ENCODE measurements around the gene TBC1D13. TPM values are rescaled to one million over a fixed set of nuclear protein-coding genes. Genes with fewer than 3 reads are reported as not detected.
"Not testable (repeated sequence)": the region's sequence is repeated elsewhere in the genome, so short reads cannot be mapped to it uniquely, and the experiment has no call there.

TBC1D13 gene, protein sequence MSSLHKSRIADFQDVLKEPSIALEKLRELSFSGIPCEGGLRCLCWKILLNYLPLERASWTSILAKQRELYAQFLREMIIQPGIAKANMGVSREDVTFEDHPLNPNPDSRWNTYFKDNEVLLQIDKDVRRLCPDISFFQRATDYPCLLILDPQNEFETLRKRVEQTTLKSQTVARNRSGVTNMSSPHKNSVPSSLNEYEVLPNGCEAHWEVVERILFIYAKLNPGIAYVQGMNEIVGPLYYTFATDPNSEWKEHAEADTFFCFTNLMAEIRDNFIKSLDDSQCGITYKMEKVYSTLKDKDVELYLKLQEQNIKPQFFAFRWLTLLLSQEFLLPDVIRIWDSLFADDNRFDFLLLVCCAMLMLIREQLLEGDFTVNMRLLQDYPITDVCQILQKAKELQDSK
- 10 to 100 TPM; 32.7 to 49.4 (median 38.8) TPM for polyA plus RNA-seq (ENCODE audit: insufficient read length in 10 of 10)
- long read RNA-seq, donor 1, transcript TBC1D13-202 (12 exons, 3,906 nt) = major isoform, 9 of 9 reads
- long read RNA-seq, donor 1, partial matches to known transcripts = 0 of 9 reads
- long read RNA-seq, donor 1, other reads (novel, unspliced or antisense) = 0 of 9 reads
- long read RNA-seq, donor 2, transcript TBC1D13-202 (12 exons, 3,906 nt) = major isoform, 6 of 21 reads
- long read RNA-seq, donor 2, partial matches to known transcripts = 15 of 21 reads
- long read RNA-seq, donor 2, other reads (novel, unspliced or antisense) = 0 of 21 reads
- long read RNA-seq, donor 3 = 0 reads
- long read RNA-seq, donor 4, transcript TBC1D13-202 (12 exons, 3,906 nt) = major isoform, 6 of 19 reads
- long read RNA-seq, donor 4, partial matches to known transcripts = 13 of 19 reads
- long read RNA-seq, donor 4, other reads (novel, unspliced or antisense) = 0 of 19 reads
- long read RNA-seq, donor 5, transcript TBC1D13-202 (12 exons, 3,906 nt) = major isoform, 7 of 25 reads
- long read RNA-seq, donor 5, partial matches to known transcripts = 18 of 25 reads
- long read RNA-seq, donor 5, other reads (novel, unspliced or antisense) = 0 of 25 reads
- long read RNA-seq, donor 6, transcript TBC1D13-202 (12 exons, 3,906 nt) = major isoform, 5 of 5 reads
- long read RNA-seq, donor 6, partial matches to known transcripts = 0 of 5 reads
- long read RNA-seq, donor 6, other reads (novel, unspliced or antisense) = 0 of 5 reads
- long read RNA-seq, donor 7, transcript TBC1D13-202 (12 exons, 3,906 nt) = major isoform, 5 of 5 reads
- long read RNA-seq, donor 7, partial matches to known transcripts = 0 of 5 reads
- long read RNA-seq, donor 7, other reads (novel, unspliced or antisense) = 0 of 5 reads
- long read RNA-seq, donor 8, transcript TBC1D13-202 (12 exons, 3,906 nt) = major isoform, 6 of 6 reads
- long read RNA-seq, donor 8, partial matches to known transcripts = 0 of 6 reads
- long read RNA-seq, donor 8, other reads (novel, unspliced or antisense) = 0 of 6 reads
- long read RNA-seq, donor 9 = 0 reads

DNA sequence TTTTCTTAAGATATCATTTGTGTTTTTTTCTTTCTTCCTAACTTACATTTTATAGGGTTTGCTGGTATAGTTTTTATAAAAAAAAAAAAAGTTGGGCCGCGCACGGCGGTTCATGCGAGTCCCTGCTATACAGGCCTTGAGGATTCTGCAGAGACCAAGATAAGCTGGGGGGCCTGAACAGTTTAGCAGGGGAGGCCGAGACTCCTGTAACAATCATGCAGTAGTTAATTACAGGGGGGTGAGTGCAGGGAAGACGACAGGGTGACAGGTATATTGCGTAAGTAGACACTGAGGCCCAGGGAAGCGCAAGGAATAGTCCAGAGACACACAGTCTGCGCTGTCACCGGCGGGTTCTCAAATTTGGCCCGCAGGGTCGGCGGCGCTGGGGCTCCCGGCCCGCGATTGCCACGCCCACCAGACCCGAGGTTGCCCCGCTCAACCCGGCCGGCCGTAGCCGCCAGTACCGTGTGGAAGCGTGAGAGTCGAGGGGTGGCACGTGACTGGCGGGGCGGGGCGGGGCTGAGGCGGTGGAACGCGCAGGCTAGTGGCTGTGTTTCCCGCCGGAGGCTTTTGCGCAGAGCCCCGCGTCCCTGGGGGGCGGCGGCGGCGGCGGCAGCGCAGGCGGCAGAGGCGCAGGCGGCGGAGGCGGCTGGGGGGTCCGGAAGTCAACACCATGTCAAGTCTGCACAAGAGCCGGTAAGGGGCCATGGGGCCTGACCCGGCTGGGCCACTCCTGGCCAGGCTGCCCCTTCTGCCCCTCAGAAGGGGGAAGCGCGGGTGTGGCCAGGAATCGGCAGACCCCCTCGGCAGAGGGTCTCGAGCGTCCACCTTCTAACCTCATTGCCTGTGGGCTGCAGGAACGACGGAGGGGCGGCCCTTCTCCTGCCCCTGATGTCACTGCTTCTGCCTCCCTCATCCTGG, at the start of gene TBC1D13:
TBC1D13 (plus strand) TSS at position 573 of the 921 bp plus-strand sequence; CDS start at position 674, 101 bp downstream.
- peak; percentile 79 to 93 (median 84) for DNase-seq

DNA sequence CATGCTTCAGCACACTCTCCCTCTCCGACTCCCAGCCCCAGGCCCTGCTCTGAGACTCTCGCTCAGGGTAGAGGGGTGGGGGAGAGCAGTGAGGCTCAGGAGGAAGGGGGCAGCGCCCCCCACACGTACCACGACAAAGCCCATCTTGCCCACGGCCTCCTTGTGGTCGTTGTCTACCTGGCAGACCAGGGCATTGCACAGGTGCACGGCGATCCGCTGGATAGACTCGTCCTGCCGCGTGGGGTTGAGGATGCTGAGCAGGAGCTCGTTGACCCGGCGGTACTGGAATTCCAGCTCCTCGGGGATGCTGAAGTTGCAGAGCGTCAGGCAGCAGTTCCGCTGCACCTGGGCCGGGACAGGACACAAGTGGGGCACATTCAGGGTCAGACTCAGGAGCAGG, 44.7 kb upstream of the TBC1D13 start:
- no peak for DNase-seq

DNA sequence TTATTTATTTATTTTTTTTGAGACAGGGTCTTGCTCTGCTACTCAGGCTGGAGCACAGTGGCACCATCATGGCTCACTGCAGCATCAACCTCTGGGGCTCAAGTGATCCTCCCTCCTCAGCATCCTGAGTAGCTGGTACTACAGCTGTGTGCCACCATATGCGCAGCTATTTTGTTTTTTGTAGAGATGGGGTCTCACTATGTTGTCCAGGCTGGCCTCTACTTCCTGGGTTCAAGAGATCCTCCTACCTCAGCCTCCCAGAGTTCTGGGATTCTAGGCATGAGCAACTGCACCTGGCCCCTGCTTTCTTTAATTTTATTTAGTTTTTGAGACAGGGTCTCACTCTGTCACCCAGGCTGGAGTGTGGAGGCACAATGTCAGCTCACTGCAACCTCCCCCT, 43.6 kb upstream of the TBC1D13 start:
- DNase-seq = no peak

DNA sequence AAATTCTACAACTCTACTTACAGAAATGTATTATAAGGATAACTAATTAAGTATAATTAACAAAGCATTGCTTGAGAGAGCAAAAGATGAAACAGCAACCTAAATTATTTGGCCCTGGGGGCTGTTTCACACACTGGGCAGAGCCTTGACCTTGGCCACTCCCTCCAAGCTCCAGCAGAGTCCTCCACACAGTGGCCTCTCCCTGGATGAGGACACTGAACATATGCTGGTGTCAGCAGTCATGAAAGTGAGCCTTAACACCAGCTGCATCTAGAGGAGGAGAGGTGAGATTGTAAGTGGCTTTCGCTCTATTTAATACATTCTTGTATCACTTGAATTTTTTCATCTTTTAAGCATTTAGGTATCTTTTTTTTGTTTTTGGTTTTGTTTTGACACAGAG, 39.8 kb upstream of the TBC1D13 start:
- DNase-seq = no peak

DNA sequence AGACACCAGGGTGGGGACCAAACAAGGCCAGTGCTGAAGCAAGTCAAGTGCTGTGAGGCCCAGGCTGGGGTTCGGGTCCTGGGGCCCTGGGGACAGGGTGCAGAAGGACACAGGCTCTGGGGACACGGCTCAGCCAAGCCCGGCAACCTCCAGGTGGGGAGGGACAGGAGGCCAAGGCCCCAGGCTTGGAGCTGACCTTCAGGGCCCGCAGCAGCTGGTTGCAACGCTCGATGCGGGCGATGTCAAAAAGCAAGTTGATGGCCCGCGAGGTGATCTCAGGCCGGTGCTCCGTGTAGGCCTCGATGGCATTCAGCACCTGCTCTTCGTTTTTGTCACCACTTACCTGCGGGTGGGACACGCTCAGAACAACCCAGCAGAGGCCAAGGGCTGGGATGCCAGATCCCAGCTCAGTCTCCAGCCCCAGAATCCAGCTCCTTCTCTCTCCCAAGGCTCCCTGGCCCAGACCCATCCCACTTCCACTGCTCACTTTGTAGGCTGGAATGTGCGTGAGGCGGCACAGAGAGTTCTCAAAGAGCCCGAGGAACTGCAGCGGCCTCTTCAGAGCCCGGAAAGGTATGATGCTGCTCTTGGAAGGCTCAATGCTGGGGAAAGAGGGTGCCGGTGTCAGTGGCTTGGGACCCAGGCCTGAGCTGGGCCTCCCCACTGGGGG, 36.0 kb upstream of the TBC1D13 start:
- DNase-seq = no peak

DNA sequence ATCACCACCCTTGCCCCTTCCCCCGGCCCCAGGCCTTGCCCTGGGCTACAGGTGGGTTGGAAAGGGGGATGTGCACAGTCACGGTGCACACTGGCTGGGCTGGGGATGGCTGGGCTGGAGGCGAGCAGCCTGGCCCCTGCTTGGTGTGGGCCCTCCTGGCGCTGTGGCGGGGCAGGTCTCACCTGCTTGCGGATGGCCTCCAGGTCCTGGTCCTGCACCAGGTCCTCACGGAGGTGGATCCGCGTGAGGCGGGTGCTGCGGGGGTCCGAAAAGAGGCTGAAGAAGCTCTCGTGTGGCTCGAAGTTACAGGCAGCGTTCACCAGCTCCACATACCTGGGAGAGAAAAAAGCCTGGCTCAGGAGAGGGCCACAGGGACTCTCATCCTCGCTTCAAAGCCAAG, 33.4 kb upstream of the TBC1D13 start:
- DNase-seq = no peak

DNA sequence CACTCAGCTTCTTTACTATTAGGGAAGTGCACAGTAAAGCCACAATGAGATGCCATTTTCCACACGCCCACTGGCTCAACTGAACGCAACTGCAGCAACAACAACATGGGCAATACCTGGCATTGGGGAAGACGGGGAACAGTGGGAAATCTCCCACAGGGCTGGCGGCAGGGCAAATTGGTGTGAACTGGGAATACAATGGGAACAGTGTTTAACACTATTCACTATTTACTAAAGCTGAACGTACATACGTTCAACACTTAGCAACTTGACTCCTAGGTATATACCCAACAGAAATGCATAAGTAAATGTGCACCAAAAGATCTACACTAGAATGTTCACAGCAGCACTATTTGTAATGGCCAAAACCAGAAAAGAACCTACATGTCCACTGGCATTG, 29.5 kb upstream of the TBC1D13 start:
- DNase-seq = no peak

DNA sequence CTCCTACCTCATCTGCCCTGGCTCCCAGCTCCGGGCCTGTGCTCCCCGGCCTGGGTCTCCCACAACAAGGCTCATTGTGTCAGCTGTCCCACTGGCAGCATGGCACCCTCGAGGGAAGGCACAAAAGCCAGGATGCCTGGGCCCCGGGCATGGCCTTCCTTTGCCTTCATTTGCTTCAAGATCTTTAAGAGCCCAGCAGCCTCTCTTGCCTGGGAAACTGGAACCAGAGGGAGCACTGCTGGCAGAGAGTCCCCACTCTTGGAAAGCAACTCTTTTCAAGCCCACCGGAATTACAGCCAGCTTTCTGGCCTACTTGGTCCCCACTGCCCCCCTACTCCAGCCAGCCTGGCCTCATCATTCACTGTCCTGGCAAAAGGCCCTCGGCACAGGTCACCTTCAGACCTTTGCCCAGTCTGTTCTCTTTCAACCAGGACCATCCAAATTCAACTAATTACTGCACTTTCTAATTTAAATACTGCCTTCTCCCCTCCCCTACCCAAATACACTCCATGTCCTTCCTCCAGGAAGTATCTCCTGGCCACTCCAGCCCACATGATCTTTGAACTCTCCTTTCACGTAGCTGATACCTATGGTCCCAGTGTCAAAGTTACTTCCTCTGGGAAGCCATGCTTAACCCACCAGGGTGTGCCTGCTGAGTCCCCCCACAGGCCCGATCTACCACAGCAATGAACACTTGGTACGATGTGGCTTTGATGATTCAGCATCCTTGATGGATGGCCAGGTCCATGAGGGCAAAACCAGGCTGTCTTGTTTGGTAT, 24.2 kb upstream of the TBC1D13 start:
- DNase-seq = no peak

DNA sequence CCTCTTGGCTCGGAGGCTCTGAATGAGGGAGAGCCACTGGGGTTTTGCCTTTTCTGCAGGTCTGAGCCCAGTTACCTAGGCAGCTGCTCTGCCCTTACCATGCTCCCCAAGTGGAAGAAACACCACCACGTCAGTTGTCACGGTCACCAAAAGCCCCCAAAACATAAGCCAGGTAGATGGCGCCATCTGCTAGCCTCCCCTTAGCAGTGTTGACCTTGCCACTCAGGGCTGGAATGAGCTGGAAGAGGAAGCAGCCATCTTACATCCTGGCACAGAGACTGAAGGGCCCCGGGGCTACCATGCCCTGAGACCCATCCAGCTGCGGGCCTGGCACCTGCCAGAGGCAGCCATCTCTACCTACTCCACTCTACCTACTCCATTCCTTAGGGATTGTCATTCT, 22.7 kb upstream of the TBC1D13 start:
- no peak for DNase-seq

DNA sequence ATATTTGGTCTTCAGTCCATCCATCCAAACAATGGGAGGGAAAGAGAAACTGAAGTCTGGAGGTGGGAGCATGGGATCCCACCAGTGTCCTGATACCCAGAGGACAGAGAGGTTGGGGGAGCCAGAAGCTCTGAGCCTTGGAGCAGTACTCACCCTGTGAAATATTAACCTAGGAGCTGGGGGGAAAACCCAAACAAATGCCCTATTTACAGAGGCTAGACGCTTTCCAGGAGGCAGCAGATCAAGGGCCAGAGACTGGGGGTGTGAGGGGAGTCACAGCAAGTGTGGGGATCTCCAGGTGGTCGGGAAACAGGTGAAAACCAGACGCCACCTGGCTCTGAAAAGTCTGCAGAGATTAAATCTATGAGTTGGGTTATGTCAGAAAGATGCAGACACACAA, 21.6 kb upstream of the TBC1D13 start:
- DNase-seq = no peak

DNA sequence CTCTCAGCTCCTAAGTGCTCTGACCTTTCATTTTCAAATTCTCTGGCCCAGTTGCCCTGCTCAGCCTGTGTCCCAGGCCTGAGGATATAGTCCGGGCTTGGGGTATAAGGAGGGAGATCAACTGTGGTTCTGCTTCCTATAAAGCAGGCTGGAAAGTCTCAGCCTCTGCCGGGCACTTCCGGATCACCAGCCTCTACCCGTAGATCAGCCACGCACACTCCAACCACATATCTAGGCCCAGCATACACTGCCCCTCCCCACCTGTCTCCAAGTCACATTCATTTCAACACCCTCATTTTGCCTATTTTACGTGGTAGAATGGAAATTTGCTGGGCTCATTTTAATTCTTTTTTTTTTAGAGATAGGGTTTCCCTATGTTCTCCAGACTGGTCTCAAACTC, 18.4 kb upstream of the TBC1D13 start:
- DNase-seq = no peak

DNA sequence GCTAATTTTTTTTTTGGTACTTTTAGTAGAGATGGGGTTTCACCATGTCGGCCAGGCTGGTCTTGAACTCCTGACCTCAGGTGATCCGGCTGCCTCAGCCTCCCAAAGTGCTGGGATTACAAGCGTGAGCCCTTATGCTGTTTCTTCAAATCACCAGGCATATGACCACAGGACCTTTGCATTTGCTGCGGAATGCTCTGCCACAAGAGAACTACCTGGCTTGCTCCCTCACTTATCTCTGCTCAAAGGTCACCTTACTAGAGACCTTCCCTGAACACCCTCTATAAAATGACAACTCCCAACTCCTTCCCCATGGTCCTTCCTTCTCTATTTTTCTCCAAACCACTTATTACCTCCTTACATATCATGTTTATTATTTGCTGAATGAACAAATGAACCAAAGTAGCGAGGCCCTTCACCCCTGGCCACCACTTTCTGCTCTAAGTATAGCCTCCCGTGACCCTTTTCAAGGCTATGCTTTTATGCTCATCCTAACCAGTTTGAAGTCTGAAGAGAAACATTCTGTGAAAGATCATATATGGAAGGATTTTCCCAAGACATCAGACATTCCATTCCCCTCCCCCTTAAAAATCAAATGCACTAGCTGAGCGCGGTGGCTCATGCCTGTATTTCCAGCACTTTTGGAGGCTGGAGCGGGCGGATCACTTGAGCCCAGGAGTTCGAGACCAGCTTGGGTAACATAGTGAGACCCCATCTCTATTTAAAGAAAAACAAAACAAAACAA, 16.6 kb upstream of the TBC1D13 start:
- DNase-seq = no peak

DNA sequence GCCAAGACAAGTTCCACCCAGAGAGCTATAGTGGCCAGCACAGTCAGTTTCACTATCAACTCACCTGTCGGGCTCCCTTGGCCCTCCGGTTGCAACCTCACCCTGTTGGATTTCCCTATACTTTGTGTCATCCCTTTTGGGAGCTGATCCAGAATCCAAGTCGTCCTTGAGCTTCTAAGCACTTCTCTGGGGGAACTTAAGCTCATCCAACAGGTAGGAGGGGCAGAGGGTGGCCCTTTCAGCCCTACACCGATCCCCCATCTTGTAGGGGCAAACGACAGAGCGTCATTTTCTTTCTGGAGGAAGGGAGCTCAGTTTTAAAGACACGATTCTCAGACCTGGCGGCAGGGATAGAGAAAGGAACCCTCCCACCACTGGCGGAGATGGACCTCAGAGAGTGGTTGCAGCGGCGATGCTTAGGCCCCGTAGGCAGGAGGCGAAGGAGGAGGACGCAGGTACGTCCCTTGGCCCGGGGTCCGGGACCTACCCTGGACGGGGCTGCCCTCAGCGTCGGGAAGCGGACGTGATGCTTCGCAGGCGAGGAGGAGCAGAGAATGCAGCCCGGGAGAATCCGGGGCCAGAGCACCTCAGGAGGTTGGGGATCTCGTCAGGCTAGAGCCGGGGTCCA, 15.8 kb upstream of the TBC1D13 start:
- peak in 1 of 3 donors; percentile 3 for DNase-seq

DNA sequence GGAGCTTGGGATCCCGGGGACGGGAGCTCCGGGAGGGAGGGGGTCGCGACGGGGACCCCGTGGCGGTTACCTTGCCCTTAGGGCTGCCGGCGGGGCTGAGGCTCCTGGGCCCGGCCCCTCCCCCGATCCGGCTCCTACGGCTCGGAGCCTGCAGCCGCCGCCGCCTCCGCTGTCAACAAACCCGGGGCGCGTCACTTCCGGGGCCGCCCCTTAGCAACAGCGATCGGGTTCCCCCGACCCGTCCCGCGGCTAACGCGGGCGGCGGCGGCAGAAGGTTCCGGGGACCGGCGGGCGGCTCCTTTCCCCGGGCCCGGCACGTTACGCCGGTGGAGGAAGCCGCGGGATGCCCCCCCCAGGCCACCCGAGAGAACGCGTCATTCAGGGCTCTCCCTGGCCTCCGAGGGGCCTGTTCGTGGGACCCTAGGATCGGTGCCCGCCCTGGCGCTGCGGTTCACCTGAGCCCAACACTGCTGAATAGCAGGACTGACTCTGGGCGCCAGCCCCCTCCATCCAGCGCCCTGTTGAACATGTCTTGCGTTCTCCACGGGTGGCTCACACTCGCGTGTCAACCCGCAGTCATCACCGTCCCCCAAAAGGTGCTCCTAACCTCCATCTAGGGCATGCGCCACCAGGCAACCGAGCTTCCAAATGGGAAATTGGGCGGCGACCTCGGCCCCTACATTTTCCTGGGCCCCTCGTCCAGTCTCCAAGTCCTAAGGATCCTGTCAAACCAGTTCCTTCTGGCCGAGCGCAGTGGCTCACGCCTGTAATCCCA, 15.1 kb upstream of the TBC1D13 start, which contains the start of gene ZER1:
ZER1 (minus strand) TSS at position 183 of the 775 bp plus-strand sequence. CDS start 16,362 bp downstream, outside the sequence.
- DNase-seq = peak; percentile 89 to 96 (median 93)

DNA sequence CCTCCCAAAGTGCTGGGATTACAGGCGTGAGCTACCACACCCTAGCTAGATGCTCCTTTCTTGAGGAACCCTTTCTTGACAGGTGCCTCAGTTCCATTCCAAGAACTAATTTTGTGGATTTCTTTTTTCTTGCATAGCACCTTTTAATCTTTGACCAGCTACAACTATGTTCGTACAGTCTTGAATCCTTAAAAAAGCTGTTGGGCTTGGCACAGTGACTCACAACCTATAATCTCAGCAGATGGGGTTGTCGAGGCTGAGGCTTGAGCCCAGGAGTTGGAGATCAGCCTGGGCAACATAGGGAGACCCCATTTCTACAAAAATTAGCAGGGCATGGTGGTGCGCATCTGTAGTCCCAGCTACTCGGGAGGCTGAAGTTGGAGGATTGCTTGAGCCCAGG, 14.0 kb upstream of the TBC1D13 start:
- no peak for DNase-seq

DNA sequence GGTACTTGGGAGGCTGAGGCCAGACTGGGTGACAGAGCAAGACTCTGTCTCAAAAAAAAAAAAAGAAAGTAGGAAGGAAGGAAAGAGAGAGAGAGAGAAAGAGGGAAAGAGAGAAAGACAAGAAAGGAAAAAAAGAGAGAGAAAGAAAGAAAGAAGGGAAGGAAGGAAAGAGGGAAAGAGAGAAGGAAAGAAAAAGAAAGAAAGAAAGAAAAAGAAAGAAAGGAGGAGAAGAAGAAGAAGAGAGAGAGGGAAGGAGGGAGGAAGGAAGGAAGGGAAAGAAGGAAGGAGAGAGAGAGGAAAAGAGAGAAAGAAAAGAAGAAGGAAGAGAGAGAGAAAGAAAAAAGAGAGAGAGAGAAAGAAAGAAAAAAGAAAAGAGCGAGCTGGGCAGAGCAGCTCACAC, 12.2 kb upstream of the TBC1D13 start:
- no peak for DNase-seq

DNA sequence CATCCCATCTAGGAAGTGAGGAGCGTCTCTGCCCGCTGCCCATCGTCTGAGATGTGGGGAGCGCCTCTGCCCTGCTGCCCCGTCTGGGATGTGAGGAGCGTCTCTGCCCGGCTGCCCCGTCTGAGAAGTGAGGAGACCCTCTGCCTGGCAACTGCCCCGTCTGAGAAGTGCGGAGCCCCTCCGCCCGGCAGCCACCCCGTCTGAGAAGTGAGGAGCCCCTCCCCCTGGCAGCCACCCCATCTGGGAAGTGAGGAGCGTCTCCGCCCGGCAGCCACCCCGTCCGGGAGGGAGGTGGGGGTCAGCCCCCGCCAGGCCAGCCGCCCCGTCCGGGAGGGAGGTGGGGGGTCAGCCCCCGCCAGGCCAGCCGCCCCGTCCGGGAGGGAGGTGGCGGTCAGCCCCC, 7.0 kb upstream of the TBC1D13 start:
- DNase-seq = not testable (repeated sequence)
